SU-DHL-6 (cell line): ENCODE data around the gene ZBTB3.

Experiments
- CTCF ChIP-seq: fragments of 200-600 bp; sonication (generic); IDR thresholded peaks from one replicate; pipeline ENCODE4 v1.5.1; 2017; ENCODE audit warnings: antibody characterized with exemption, mild to moderate bottlenecking, low read length, moderate library complexity; ENCODE audit not compliant: insufficient read depth, poor library complexity, severe bottlenecking
- EZH2phosphoT487 ChIP-seq: fragments of 200-600 bp; sonication (generic), shearing (Covaris generic); conservative IDR thresholded peaks from 2 replicates; pipeline ENCODE4 v1.6.1; 2018; ENCODE audit warnings: mild to moderate bottlenecking, antibody characterized with exemption, low read length, moderate library complexity, mixed read lengths

- no peak for TF ChIP-seq CTCF
- TF ChIP-seq EZH2phosphoT487, result no peak
Observed at GRCh38 chr11:62712276-62712812, 41.6 kb downstream of the ZBTB3 start.
